ENCODE data around the gene ATP10D. TPM values are rescaled to one million over a fixed set of nuclear protein-coding genes. Genes with fewer than 3 reads are reported as not detected.

Gene ATP10D
- total RNA-seq, 1 donor from 2014 or later = 13.9 TPM

GRCh38 chr4:47532658-47533057 is 47.6 kb downstream of the ATP10D start:
- Histone ChIP-seq H3K36me3 (ENCODE audit: control insufficient read depth, insufficient read depth, low read length) (no peaks in the 10 kb centered on the region), H3K4me3 (ENCODE audit: low read depth, low read length) (no peak overlapping the region), H3K27me3 (ENCODE audit: control insufficient read depth, insufficient read depth, low read length) (no peaks in the 10 kb centered on the region)
- TF ChIP-seq CTCF (IDR thresholded peaks at IDR 0.05; ENCODE audit: insufficient read depth, low read length, poor library complexity, severe bottlenecking) = no peak
- no peak for DNase-seq (ENCODE audit: low read depth)

GRCh38 chr4:47533689-47534347 is 48.7 kb downstream of the ATP10D start:
- TF ChIP-seq CTCF (IDR thresholded peaks at IDR 0.05; ENCODE audit: insufficient read depth, low read length, poor library complexity, severe bottlenecking) = no peak
- no peaks in the 10 kb centered on the region for H3K27me3 ChIP-seq (ENCODE audit: control insufficient read depth, insufficient read depth, low read length)
- no peak overlapping the region for H3K4me3 ChIP-seq (ENCODE audit: low read depth, low read length)
- no peak for DNase-seq (ENCODE audit: low read depth)
- no peaks in the 10 kb centered on the region for H3K36me3 ChIP-seq (ENCODE audit: control insufficient read depth, insufficient read depth, low read length)

- H3K36me3 ChIP-seq (ENCODE audit: control insufficient read depth, insufficient read depth, low read length) = no peaks in the 10 kb centered on the region
- TF ChIP-seq CTCF (IDR thresholded peaks at IDR 0.05; ENCODE audit: insufficient read depth, low read length, poor library complexity, severe bottlenecking) = no peak
- H3K4me3 ChIP-seq (ENCODE audit: low read depth, low read length) = no peak overlapping the region
These were observed 49.7 kb downstream of the ATP10D start for GRCh38 chr4:47534772-47535171.

GRCh38 chr4:47535567-47536147 is 50.6 kb downstream of the ATP10D start:
- Histone ChIP-seq H3K27me3 (ENCODE audit: control insufficient read depth, insufficient read depth, low read length) (no peaks in the 10 kb centered on the region), H3K36me3 (ENCODE audit: control insufficient read depth, insufficient read depth, low read length) (no peaks in the 10 kb centered on the region), H3K4me3 (ENCODE audit: low read depth, low read length) (no peak overlapping the region)
- no peak for TF ChIP-seq CTCF (IDR thresholded peaks at IDR 0.05; ENCODE audit: insufficient read depth, low read length, poor library complexity, severe bottlenecking)
- no peak for DNase-seq (ENCODE audit: low read depth)

More at GRCh38 chr4:47534772-47535171, 49.7 kb downstream of the ATP10D start:
- H3K27me3 ChIP-seq (ENCODE audit: control insufficient read depth, insufficient read depth, low read length) = no peaks in the 10 kb centered on the region
- DNase-seq (ENCODE audit: low read depth) = no peak

- no peak overlapping the region for H3K4me3 ChIP-seq (ENCODE audit: low read depth, low read length)
- no peaks in the 10 kb centered on the region for H3K36me3 ChIP-seq (ENCODE audit: control insufficient read depth, insufficient read depth, low read length)
- TF ChIP-seq CTCF (IDR thresholded peaks at IDR 0.05; ENCODE audit: insufficient read depth, low read length, poor library complexity, severe bottlenecking) = no peak
- H3K27me3 ChIP-seq (ENCODE audit: control insufficient read depth, insufficient read depth, low read length) = no peaks in the 10 kb centered on the region
- no peak for DNase-seq (ENCODE audit: low read depth)
These were observed 51.9 kb downstream of the ATP10D start for GRCh38 chr4:47536966-47537365.

All from kidney epithelial cell (primary cell).